ENCODE results near the gene LHX8.

Gene LHX8

DNA sequence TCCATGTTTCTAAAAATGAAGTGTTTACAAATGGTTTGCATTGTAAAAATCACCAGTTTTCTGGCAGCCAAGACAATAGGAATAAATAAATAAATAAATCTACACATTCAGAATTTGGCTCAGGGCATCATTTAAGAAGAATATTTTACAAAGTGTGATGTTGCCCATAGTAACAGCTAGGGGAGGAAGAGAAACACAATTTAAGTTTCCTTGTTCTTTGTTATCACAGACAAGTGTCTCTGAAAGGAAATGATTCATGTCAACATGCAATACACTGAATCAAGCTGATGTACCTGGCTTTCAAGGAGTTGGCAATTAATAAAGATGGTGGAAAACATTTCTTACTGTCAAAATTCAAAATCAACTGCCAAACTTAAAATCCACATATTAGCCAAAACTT lies 74.7 kb downstream of the LHX8 start:
- no peak for DNase-seq

All from NCI-H2171 treated with DMSO at 0.1 percent for 48 hours (cell line).